BE2C (cell line): ENCODE data around the gene DMKN.

Experiments used
- DNase-seq: peaks from one replicate; pipeline ENCODE4 v3.0.0-alpha.2; 2020
- H3K27me3 ChIP-seq: fragments of 250-450 bp; sonication (Bioruptor Pico); 2 replicates; pipeline ENCODE4 v1.5.1; 2020; ENCODE audit warnings: mild to moderate bottlenecking
- H3K36me3 ChIP-seq: fragments of 250-450 bp; sonication (Bioruptor Pico); 2 replicates; pipeline ENCODE4 v1.5.1; 2020; ENCODE audit warnings: mild to moderate bottlenecking
- H3K4me1 ChIP-seq: fragments of 250-450 bp; sonication (Bioruptor Pico); 2 replicates; pipeline ENCODE4 v1.5.1; 2020
- H3K4me3 ChIP-seq: 2 replicates; pipeline ENCODE4 v1.5.1; 2011; ENCODE audit warnings: low read depth, low read length
- H3K9me3 ChIP-seq: fragments of 250-450 bp; sonication (Bioruptor Pico); 2 replicates; pipeline ENCODE4 v1.5.1; 2020
- CTCF ChIP-seq: IDR thresholded peaks from 2 replicates; pipeline ENCODE4 v1.5.1; 2012; ENCODE audit warnings: mild to moderate bottlenecking, low read depth, low read length

DMKN gene

GRCh38 chr19:35514282-35514809 is 897 bp upstream of the DMKN start:
- H3K36me3 ChIP-seq, result no peaks in the 10 kb centered on the region
- TF ChIP-seq CTCF, result no peak
- DNase-seq, result peak; percentile 24
- H3K27me3 ChIP-seq, result peaks cover 32% of the 10 kb centered on the region
- no peaks in the 10 kb centered on the region for H3K9me3 ChIP-seq
- no peak overlapping the region for H3K4me3 ChIP-seq
- no peaks in the 10 kb centered on the region for H3K4me1 ChIP-seq

- Histone ChIP-seq H3K36me3 (no peaks in the 10 kb centered on the region), H3K4me3 (no peak overlapping the region), H3K9me3 (no peaks in the 10 kb centered on the region), H3K27me3 (peaks cover 45% of the 10 kb centered on the region), H3K4me1 (no peaks in the 10 kb centered on the region)
- no peak for TF ChIP-seq CTCF
- no peak for DNase-seq
Measured at GRCh38 chr19:35512831-35513627, 420 bp downstream of the DMKN start.

- H3K4me1 ChIP-seq, result no peaks in the 10 kb centered on the region
- no peak for DNase-seq
- peaks cover 62% of the 10 kb centered on the region for H3K27me3 ChIP-seq
- H3K4me3 ChIP-seq, result no peak overlapping the region
- no peaks in the 10 kb centered on the region for H3K9me3 ChIP-seq
- H3K36me3 ChIP-seq, result no peaks in the 10 kb centered on the region
- TF ChIP-seq CTCF, result no peak
Measured at GRCh38 chr19:35511337-35511736, 2.1 kb downstream of the DMKN start.

GRCh38 chr19:35510626-35510964 is 2.9 kb downstream of the DMKN start:
- no peak for TF ChIP-seq CTCF
- DNase-seq, result no peak
- peaks cover 69% of the 10 kb centered on the region for H3K27me3 ChIP-seq
- H3K4me3 ChIP-seq, result no peak overlapping the region
- no peaks in the 10 kb centered on the region for H3K9me3 ChIP-seq
- no peaks in the 10 kb centered on the region for H3K36me3 ChIP-seq
- no peaks in the 10 kb centered on the region for H3K4me1 ChIP-seq

- Histone ChIP-seq H3K4me3 (no peak overlapping the region), H3K27me3 (peaks cover 75% of the 10 kb centered on the region)
- DNase-seq, result peak; percentile 78
Measured at GRCh38 chr19:35509861-35510625, 3.4 kb downstream of the DMKN start.

More at GRCh38 chr19:35509861-35510625, 3.4 kb downstream of the DMKN start:
- H3K4me1 ChIP-seq, result no peaks in the 10 kb centered on the region
- H3K9me3 ChIP-seq, result no peaks in the 10 kb centered on the region
- peak; percentile 91 for TF ChIP-seq CTCF
- H3K36me3 ChIP-seq, result no peaks in the 10 kb centered on the region
